ENCODE results near the gene THAP10.

THAP10 gene

DNA sequence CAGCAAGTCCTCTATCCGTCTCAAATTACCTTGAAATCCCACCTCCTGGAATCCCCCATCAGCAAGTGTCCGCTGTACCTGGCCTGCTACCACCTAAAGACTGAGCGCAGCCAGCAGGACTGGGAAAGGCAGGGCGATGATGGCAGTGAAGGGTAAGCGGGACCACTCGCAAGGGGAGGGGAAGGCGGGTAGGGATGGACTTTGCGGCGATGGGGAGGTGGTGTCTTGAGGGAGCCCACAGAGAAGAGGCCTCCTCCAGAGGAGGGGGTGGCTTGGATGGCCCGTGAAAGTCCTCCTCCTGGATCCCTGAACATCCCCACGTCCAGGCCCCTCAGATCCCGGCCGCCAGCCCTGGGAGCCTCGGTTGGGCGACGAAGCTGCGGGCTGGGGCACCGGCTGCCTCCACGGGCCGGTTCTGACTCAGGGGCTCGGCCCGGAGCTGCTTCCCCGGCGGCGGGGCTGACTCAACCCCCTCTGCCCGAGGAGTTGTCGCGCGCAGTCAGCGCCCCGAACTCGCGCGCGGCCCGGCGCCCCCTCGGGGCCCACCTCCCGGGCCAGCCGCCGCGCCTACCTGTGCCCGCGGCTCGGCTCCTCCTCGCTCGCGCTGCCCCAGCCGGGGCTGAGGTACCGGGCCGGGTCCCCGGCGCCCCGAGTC is 38.8 kb downstream of the THAP10 start:
- DNase-seq: no peak

DNA sequence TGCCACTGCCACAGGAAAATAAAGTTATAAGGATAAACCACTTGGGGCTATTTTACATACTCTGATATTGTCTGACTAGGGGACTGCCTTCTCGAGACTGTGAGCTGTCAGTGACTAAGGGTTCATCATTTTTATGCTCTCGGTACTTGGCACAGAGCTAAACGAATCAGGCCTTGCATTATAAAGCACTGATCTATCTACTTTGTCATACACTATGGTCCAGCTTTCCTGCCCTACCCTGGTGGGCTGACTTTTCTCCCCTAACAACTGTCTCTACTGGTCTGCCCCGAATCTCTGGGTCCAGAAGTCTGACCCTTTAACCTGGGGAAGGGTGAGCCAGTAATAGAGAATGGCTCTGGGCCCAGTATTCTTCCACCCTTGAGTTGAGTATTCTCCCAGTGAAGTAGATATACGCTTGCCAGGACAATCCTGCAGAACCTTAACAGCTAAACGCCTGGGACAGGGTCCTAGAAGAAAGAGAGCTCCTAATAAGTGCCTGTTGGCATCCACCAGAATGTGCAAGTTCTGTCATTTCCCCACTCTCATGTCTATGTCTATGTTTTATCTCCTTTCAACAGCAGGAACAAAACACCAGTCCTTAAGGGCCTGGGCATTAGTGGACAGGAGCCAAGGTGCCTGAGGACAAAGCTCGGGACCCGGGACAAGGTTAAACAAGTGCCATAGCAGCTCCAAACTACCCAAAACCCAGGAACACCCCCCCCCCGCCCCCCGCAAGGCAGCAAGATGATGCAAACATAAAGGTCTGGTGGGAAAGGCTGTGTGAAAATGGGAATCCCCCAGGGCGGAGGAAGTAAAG is 39.5 kb downstream of the THAP10 start:
- no peak for DNase-seq

DNA sequence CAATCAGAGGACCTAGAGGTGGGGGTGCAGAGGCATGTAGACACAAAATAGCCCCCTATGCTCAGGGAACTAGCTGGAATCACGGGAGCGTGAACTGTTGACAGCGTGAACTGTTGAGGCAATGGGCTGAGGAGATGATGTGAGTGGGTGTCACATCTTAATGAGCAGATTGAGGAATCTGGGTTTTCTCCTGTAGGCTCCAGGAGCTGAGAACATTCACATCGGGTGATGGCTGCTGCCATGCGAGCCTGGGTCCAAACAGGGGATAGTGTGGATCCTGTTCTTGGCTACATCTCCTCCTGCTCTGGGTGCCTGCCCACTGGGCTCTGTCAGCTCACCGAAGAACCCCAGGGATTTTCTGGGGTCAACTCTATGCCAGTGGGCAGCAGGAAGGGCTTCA is 40.3 kb downstream of the THAP10 start:
- DNase-seq: no peak

DNA sequence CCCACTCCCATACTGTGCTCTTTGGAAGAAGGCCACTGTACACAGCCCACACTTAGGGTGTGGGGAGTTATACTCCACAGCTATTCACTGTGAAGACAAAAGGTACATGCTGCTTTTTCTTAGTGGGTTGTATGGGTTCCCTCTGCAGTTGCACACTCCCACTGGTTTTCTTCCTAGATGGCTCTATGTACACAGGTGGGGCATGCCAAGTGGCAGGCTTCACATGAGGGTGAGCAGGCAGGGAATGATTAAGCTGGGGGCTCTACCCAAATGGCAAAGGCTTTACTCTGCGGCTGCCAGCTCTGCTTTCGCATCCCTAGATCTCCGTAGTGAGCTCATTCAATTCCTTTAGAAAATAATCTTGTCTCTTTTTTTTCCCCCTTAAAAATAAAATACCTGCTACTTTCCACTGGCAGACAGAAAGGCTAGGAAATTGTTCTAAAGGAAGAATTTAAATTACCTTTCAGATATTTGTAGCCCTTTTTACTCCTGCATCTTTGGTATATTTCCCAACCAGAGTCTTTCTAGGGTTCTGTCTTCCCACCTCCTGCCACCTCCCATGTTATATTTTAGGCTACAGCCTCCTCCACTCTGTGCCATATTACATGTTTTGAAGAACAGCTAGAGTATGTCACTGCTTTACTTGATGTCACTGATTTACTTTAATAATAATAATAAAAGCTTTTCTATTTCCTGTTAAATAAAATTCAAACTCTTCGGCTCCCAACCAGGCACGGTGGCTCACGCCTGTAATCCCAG is 46.5 kb downstream of the THAP10 start:
- no peak for DNase-seq

DNA sequence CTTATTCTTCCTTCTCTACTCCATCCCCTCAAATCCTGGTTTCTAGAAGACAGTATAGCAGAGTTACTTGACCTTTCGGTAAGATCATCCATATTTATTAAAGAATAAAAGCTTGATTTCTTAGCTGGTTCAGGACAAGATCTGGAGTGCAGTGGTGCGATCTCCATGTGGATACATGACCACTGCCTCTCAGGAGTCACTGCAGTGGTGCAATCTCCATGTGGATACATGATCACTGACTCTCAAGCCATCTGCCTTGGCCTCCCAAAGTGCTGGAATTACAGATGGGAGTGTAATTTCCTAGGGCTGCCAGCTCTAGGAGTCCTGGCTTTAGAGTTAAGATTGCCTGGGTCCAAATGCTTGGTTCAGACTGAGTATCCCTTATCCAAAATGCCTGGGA is 54.8 kb downstream of the THAP10 start:
- DNase-seq: no peak

DNA sequence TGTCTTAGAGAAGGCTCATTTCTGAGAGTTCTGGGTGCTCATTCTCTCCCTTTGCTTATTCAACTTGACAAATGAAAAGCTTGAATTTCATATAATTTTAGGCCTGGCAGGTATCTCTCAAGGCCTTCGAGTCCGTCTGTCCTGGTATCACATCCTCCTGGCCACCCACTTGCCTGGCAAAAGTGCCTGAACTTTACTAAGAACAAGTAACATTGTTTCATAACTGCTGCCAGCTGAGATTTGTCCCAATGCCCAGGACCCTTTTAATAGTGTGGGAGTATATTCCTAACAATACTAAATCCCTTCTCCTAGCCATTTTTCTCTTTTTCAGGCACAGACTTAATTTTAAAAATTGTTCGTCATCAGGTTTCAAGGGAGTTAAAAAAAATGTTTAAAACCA is 56.4 kb downstream of the THAP10 start:
- no peak for DNase-seq

DNA sequence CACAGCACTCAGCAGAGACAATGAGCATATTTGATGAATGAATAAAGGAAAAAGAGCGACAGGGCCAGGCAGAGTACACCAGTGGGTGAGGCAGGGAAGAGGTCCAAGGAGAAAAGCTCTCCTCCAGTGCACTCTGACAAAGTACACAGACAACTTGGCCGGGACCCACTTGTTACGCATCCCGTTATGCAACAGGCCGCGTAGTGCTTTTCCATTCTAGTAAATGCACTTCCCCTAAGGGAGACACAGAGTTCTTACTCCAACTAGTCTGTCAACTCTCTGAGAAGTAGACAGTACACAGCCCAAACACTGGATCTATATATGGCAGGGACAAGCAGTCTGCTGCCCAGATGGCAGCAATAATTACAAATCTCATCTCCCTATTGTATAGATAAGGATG is 56.8 kb downstream of the THAP10 start:
- DNase-seq: no peak

DNA sequence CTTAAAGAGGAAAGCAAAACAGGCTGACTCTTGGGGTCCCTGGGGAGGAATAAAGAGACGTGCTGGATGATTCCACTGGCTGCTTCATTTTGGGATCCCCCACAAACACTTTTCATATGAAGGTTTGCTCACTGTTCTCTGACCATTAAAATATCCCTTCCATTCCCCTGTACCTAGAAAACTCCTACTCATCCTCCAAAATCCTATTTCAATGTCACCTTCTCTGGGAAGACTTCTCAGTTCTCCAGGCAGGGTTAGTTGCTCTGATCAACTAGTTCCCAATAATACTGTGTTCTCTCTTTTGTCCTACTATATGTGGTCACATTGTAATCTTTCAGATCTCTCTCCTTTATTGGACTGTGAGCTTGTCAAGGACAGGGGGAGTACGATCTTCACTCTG is 57.2 kb downstream of the THAP10 start:
- DNase-seq: no peak

DNA sequence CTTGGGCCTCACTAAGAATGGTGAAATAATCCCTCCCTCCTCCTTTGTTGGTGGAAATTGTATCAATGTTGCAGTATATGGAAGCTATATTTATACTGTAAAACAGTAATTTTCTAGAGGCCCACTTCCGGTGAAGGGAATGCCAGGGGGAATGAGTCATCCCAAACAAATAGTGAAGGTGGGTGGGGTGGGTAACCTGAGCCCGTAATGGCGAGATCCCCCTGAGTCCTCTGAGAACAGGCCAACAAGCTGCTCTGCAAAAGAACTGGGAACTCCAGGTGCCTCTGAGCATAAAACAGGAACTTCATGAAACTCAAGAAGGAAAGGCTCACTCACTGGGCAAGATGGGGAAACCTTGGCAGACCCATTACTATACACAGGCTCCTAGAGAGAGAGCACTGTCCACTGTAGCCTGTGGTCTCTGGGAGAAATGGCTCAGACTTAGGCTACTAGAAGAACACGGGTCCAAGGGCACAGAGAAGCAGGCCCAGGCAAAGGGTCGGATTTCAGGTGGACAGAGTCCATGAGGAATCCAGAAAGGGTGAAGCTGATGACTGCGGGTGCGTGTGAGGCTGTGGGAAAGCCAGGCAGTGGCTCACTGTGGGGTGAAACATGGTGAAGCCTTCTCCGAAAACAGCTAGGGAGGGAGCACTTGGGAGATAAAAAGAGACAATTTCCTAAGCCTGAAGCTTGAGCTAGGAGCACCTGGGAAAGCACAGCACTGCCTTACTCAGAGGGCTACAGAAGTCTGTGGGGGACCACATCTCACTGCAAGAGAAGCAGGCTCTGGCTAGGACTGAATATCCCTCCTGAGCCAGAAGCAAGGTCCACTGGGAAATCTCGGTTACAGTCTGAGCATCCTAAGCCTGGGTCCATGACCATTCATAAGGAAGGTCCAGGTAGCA is 58.1 kb downstream of the THAP10 start:
- DNase-seq: no peak

DNA sequence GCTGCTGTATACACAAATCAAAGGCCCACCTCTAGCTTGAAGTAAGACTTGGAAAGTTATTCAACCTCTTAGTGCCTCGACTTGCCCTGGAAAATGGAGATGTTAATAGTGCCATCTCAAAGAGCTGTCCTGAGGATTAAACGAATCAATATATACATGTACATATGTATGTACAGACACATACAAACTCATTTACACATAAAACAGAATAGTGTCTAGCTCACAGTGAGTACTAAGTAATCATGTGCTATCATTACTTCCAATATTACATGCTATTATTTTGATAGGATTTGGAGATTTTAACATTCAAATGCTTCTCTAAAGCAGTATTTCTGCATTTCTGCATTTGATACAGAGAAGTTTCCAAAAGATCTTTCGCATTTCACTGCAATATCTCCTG is 58.8 kb downstream of the THAP10 start:
- DNase-seq: no peak

DNA sequence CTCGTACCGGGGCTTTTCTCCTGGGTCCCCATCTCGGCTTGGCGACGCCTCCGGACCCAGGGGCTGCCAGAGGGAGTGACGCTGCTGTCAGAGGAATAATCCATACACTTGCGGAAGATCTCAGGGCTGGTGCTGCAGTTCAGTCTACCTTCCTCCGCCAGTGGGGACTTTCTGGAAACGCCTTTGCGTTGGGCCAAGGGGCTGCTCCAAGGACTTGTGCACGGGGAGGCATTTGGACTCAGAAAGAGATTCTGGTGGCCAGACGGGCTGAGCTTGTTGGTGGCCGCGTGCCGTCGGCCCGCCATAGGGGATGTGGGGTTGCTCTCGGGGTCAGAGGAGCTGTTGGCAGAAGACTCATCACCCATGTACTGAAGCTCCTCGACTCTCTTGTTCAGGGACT is 60.1 kb downstream of the THAP10 start:
- DNase-seq: no peak

All from NCI-H187 treated with DMSO at 0.1 percent for 48 hours (cell line).